OCI-LY1 (cell line): ENCODE measurements around the gene KCNC4.

ENCODE experiments used
- H2AFZ ChIP-seq: fragments of 200-600 bp; sonication (generic), shearing (Covaris generic); 2 replicates; pipeline ENCODE4 v1.6.0; 2014; ENCODE audit warnings: antibody characterized with exemption, mild to moderate bottlenecking, low read length
- H3F3A ChIP-seq: fragments of 200-600 bp; sonication (generic), shearing (Covaris generic); 2 replicates; pipeline ENCODE4 v1.6.0; 2014; ENCODE audit warnings: mild to moderate bottlenecking, antibody characterized with exemption, low read length, moderate library complexity; ENCODE audit not compliant: insufficient read depth
- H3K27ac ChIP-seq: fragments of 200-600 bp; sonication (generic); 2 replicates; pipeline ENCODE4 v1.5.1; 2014; ENCODE audit warnings: low read length, mixed run types, mild to moderate bottlenecking, low read depth; ENCODE audit not compliant: poor library complexity, severe bottlenecking
- H3K27me3 ChIP-seq: fragments of 200-600 bp; sonication (generic); 2 replicates; pipeline ENCODE4 v1.6.0; 2014; ENCODE audit warnings: antibody characterized with exemption, mild to moderate bottlenecking, low read length, moderate library complexity; ENCODE audit not compliant: insufficient read depth
- H3K36me3 ChIP-seq: fragments of 200-600 bp; sonication (generic); 2 replicates; pipeline ENCODE4 v1.6.1; 2014; ENCODE audit warnings: mild to moderate bottlenecking, antibody characterized with exemption, low read length, moderate library complexity, mixed read lengths; ENCODE audit not compliant: insufficient read depth
- H3K4me1 ChIP-seq: fragments of 200-600 bp; sonication (generic); 2 replicates; pipeline ENCODE4 v1.5.1; 2014; ENCODE audit warnings: mild to moderate bottlenecking, low read length, moderate library complexity; ENCODE audit not compliant: insufficient read depth, severe bottlenecking
- H3K4me2 ChIP-seq: fragments of 200-600 bp; sonication (generic), shearing (Covaris generic); 2 replicates; pipeline ENCODE4 v1.6.1; 2014; ENCODE audit warnings: low read length
- H3K4me3 ChIP-seq: fragments of 200-600 bp; sonication (generic); 2 replicates; pipeline ENCODE4 v1.5.1; 2014; ENCODE audit warnings: low read length, low read depth, mild to moderate bottlenecking, mixed read lengths; ENCODE audit not compliant: poor library complexity, severe bottlenecking
- H3K79me2 ChIP-seq: fragments of 200-600 bp; shearing (Covaris generic); 2 replicates; pipeline ENCODE4 v1.6.1; 2016; ENCODE audit warnings: mixed run types, low read length, mixed read lengths; ENCODE audit not compliant: insufficient read depth
- H3K9ac ChIP-seq: fragments of 200-600 bp; sonication (generic), shearing (Covaris generic); 2 replicates; pipeline ENCODE4 v1.6.1; 2014; ENCODE audit warnings: mild to moderate bottlenecking, low read length, mixed read lengths
- H3K9me2 ChIP-seq: fragments of 200-600 bp; sonication (generic), shearing (Covaris generic); 2 replicates; pipeline ENCODE4 v1.6.1; 2014; ENCODE audit warnings: low read depth, mild to moderate bottlenecking, low read length, mixed read lengths
- H3K9me3 ChIP-seq: fragments of 200-600 bp; shearing (Covaris generic); 2 replicates; pipeline ENCODE4 v1.6.1; 2014; ENCODE audit warnings: low read length, mixed read lengths
- H4K20me1 ChIP-seq: fragments of 200-600 bp; sonication (generic), shearing (Covaris generic); 2 replicates; pipeline ENCODE4 v1.6.0; 2016; ENCODE audit warnings: mild to moderate bottlenecking, low read length; ENCODE audit not compliant: insufficient read depth
- CTCF ChIP-seq: fragments of 200-600 bp; sonication (generic), shearing (Covaris generic); IDR thresholded peaks from 2 replicates; pipeline ENCODE4 v1.5.1; 2017; ENCODE audit warnings: mild to moderate bottlenecking, antibody characterized with exemption, low read length, moderate library complexity, mixed read lengths
- EZH2 ChIP-seq: fragments of 200-600 bp; sonication (generic), shearing (Covaris generic); IDR thresholded peaks from 2 replicates; pipeline ENCODE4 v1.8.0; 2017; ENCODE audit warnings: borderline replicate concordance, mixed run types, mild to moderate bottlenecking, antibody characterized with exemption, low read length, moderate library complexity, mixed read lengths

Gene KCNC4

GRCh38 chr1:110216844-110217444, 6.8 kb downstream of the KCNC4 start:
- no peak overlapping the region for H3K27ac ChIP-seq
- H3K36me3 ChIP-seq, result no peaks in the 10 kb centered on the region
- no peak overlapping the region for H3K4me2 ChIP-seq
- no peak for TF ChIP-seq EZH2
- no peak for TF ChIP-seq CTCF
- peaks cover 6% of the 10 kb centered on the region; the same call in 1 of the 2 replicates for H3K27me3 ChIP-seq
- H2AFZ ChIP-seq, result no peak overlapping the region
- no peaks in the 10 kb centered on the region for H3F3A ChIP-seq
- H3K9me2 ChIP-seq, result no peaks in the 10 kb centered on the region
- no peaks in the 10 kb centered on the region for H4K20me1 ChIP-seq
- H3K9ac ChIP-seq, result no peak overlapping the region
- H3K4me1 ChIP-seq, result peaks cover 3% of the 10 kb centered on the region
- no peaks in the 10 kb centered on the region for H3K9me3 ChIP-seq
- H3K79me2 ChIP-seq, result no peaks in the 10 kb centered on the region
- H3K4me3 ChIP-seq, result no peak overlapping the region

GRCh38 chr1:110218137-110218536, 8.0 kb downstream of the KCNC4 start:
- Histone ChIP-seq H3K79me2 (no peaks in the 10 kb centered on the region), H3K4me2 (no peak overlapping the region), H3K9ac (no peak overlapping the region), H3K27ac (no peak overlapping the region), H3K4me3 (no peak overlapping the region), H3K4me1 (no peaks in the 10 kb centered on the region), H3K36me3 (no peaks in the 10 kb centered on the region), H3K27me3 (no peaks in the 10 kb centered on the region), H3K9me3 (no peaks in the 10 kb centered on the region), H4K20me1 (no peaks in the 10 kb centered on the region), H3K9me2 (no peaks in the 10 kb centered on the region), H2AFZ (no peak overlapping the region), H3F3A (no peaks in the 10 kb centered on the region)
- TF ChIP-seq EZH2 (no peak), CTCF (no peak)

GRCh38 chr1:110218739-110219138, 8.6 kb downstream of the KCNC4 start:
- Histone ChIP-seq H2AFZ (no peak overlapping the region), H3K27ac (no peak overlapping the region), H3K9me2 (no peaks in the 10 kb centered on the region), H3K4me3 (no peak overlapping the region), H3K4me2 (no peak overlapping the region), H3K79me2 (no peaks in the 10 kb centered on the region), H3K9ac (no peak overlapping the region), H4K20me1 (no peaks in the 10 kb centered on the region), H3K27me3 (no peaks in the 10 kb centered on the region), H3K4me1 (no peaks in the 10 kb centered on the region), H3K9me3 (no peaks in the 10 kb centered on the region), H3F3A (no peaks in the 10 kb centered on the region), H3K36me3 (no peaks in the 10 kb centered on the region)
- no peak for TF ChIP-seq CTCF
- TF ChIP-seq EZH2, result no peak
